AG04450 (cell line): ENCODE data around the gene GBX1. TPM values are rescaled to one million over a fixed set of nuclear protein-coding genes. Genes with fewer than 3 reads are reported as not detected.

Experiments used
- CTCF ChIA-PET: fragments of 300-600, 350-600 bp; formaldehyde crosslinking; extraction: SDS; loops from one replicate; lab custom pipeline; 2022; ENCODE audit warnings: antibody characterized with exemption, inconsistent platforms; lab: Charles Lee
- POLR2A ChIA-PET: fragments of 350-600 bp; formaldehyde crosslinking; extraction: SDS; loops from one replicate; lab custom pipeline; 2021; ENCODE audit warnings: antibody characterized with exemption, inconsistent platforms; lab: Yijun Ruan, JAX
- DNase-seq: peaks from one replicate; pipeline ENCODE4 v3.0.0-alpha.2; 2011; ENCODE audit warnings: low read depth, low spot score
- H3K27ac ChIP-seq: one replicate; pipeline ENCODE4 v1.5.1; 2012; ENCODE audit warnings: low read depth, low read length, control low read depth
- H3K27me3 ChIP-seq: one replicate; pipeline ENCODE4 v1.6.0; 2012; ENCODE audit warnings: low read length; ENCODE audit not compliant: control insufficient read depth, insufficient read depth
- H3K4me3 ChIP-seq: 2 replicates; pipeline ENCODE4 v1.5.1; 2011; ENCODE audit warnings: mild to moderate bottlenecking, low read depth, low read length, control low read depth
- H3K9me3 ChIP-seq: 2 replicates; pipeline ENCODE4 v1.5.1; 2012; ENCODE audit warnings: low read length; ENCODE audit not compliant: control insufficient read depth, insufficient read depth
- polyA plus RNA-seq: library from polyadenylated mRNA; depleted of rRNA; stranded (reverse); fragments of >200 nt; gene quantifications from 2 replicates; pipeline ENCODE4 v1.2.3, GENCODE V29; 2011
- TF ChIP-seq, protein P1 (sequence below): IDR thresholded peaks from 2 replicates; pipeline ENCODE4 v1.5.1; 2011; ENCODE audit warnings: low read depth, low read length, control low read depth, inconsistent platforms

The GBX1 gene
- polyA plus RNA-seq, 1 experiment = not detected

GRCh38 chr7:151114151-151115090, 53.1 kb downstream of the GBX1 start:
- DNase-seq = no peak
- ChIA-PET POLR2A (interaction anchor here (1.0 to 1.1 kb wide), 3 partner anchors 29 to 104 kb away, joined by 4 to 9 read pairs (median 5); partner anchors contain the start of gene ABCB8), CTCF (interaction anchor here (0.8 to 7.0 kb wide), 6 partner anchors 9 to 102 kb away, joined by 3 to 86 read pairs (median 12); partner anchors contain the start of gene AGAP3)
- peak overlapping the region; percentile 81 for H3K27ac ChIP-seq
- peak overlapping the region; percentile 41 for H3K4me3 ChIP-seq
- no peaks in the 10 kb centered on the region for H3K27me3 ChIP-seq
- TF ChIP-seq, protein P1, sequence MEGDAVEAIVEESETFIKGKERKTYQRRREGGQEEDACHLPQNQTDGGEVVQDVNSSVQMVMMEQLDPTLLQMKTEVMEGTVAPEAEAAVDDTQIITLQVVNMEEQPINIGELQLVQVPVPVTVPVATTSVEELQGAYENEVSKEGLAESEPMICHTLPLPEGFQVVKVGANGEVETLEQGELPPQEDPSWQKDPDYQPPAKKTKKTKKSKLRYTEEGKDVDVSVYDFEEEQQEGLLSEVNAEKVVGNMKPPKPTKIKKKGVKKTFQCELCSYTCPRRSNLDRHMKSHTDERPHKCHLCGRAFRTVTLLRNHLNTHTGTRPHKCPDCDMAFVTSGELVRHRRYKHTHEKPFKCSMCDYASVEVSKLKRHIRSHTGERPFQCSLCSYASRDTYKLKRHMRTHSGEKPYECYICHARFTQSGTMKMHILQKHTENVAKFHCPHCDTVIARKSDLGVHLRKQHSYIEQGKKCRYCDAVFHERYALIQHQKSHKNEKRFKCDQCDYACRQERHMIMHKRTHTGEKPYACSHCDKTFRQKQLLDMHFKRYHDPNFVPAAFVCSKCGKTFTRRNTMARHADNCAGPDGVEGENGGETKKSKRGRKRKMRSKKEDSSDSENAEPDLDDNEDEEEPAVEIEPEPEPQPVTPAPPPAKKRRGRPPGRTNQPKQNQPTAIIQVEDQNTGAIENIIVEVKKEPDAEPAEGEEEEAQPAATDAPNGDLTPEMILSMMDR = no peak
- H3K9me3 ChIP-seq = no peaks in the 10 kb centered on the region

DNA sequence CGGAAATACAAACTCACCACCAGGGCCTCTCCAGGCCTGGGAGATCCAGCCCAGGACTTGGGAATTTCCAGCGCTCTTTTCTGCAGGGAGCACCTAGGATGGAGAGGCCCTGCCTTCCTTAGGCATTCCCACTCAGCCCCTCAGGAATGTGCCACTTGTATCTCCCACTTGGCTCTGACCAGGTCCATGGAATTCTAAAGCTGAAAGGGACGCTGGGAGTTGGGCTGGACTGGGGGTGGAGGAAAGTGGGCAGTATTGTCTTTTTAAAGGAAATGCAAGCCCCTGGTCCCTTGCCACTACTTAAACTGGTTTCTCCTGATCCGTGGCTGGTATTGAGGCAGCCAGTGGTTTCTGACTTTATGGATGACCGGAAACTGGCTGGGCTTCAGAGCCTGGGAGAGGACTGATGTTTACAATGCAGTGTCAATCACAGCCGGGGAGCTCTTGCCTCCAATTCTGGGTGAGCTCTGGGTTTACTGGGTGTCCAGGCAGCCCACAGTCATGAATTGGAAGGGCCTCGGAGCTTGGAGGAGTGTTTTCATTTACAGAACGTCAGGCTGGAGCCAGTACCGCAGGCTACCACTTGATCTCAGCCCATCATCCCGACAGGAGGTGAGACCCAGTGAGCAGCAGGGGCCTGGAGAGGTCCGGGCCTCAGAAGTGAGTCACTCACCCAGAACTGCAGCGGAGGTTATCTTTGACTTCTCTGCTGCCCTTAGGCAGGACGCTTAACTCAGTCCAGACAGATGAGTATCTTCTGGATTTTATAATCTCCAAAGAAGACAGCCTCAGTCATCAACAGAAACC, 53.9 kb downstream of the GBX1 start:
- TF ChIP-seq, protein P1 = peak; percentile 26; the same call in 1 of the 2 replicates
- CTCF ChIA-PET = interaction anchor here (0.8 to 7.0 kb wide), 9 partner anchors 10 to 215 kb away, joined by 3 to 86 read pairs (median 6); partner anchors contain the start of gene AGAP3
- peak overlapping the region; percentile 81 for H3K27ac ChIP-seq
- peak; percentile 58 for DNase-seq
- no peaks in the 10 kb centered on the region for H3K27me3 ChIP-seq
- H3K4me3 ChIP-seq = peak overlapping the region; percentile 41
- no peaks in the 10 kb centered on the region for H3K9me3 ChIP-seq
- POLR2A ChIA-PET = interaction anchor here (1.0 to 1.1 kb wide), 3 partner anchors 28 to 103 kb away, joined by 4 to 9 read pairs (median 5); partner anchors contain the start of gene ABCB8

DNA sequence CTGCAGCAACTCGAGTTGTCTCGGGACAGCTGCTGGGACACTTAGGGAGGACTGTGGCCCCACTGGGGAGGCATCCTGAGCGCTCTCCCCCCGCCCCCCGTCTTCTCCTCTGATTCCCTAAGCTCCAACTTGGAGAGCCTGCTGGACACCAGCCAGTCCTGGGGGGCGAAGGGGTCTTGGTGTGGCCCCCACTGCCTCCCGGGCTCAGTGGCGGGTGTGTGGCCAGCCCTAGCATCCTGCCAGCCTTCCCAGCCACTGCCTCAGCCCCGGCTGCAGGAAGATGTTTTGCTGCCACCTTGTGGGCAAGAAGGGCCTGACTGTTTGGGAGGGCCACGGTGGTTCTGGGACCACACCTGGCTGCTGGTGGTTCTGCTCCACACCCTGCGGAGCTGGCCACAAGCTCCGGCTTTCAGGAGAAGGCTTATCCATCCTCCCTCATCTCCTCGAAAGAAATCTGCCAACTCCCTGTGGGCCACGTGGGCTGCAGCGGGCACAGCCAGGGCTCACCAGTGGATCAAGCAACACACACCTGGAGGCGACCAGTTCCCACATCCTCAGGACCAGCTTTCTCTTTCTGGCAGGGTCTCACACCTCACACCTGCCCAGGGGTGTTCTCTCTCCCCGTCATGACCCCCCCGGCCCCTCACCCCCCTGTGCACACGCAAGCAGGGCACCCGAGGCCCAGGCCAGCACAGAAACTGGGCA, 56.4 kb downstream of the GBX1 start:
- ChIA-PET POLR2A (interaction anchor here (0.6 kb wide), 2 partner anchors 33 to 101 kb away, joined by 3 to 4 read pairs; no protein-coding TSS in a partner anchor), CTCF (interaction anchor here (0.6 to 7.0 kb wide), 35 partner anchors 8 to 1251 kb away, joined by 3 to 86 read pairs (median 5); partner anchors contain the start of genes ABCB8, AGAP3, CDK5 and TMUB1)
- Histone ChIP-seq H3K4me3 (no peak overlapping the region), H3K9me3 (no peaks in the 10 kb centered on the region), H3K27ac (no peak overlapping the region), H3K27me3 (no peaks in the 10 kb centered on the region)
- TF ChIP-seq, protein P1 = peak; percentile 88
- no peak for DNase-seq

DNA sequence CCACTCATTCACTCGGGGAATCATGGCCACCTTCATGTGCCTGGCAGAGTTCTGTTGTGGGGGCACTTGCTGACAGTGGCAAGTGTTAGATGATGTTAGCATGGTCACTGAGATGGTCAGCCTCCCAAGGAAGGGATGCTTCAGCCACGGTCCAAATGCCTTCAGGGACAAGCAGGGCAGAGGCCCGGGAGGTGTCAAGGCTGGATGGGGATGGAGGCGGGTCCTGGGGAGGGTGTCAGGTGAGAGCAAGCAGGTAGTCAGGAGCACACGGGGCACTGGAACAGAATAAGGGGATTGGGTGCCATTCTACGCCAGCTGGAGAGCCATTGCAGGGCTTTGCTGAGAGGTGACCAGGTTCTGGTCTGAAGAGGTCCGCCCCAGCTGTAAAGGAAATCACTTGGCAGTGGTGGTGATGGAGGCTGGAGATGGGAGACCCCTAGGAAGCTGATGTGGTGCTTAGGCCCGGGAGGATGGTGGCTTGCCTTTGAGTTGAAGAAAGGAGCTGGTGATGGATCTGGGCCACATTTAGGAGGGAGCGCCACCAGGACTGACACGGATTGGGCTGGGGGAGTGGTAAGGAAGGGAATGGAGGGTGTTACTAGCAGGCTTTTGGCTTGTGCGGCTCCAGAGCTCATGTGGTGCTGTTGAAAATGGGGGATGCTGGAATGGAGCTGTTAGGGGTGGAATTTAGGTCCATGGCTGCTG, 57.1 kb downstream of the GBX1 start:
- no peak for DNase-seq
- Histone ChIP-seq H3K27ac (no peak overlapping the region), H3K4me3 (no peak overlapping the region), H3K27me3 (no peaks in the 10 kb centered on the region), H3K9me3 (no peaks in the 10 kb centered on the region)
- POLR2A ChIA-PET = interaction anchor here (0.6 to 1.5 kb wide), 3 partner anchors 29 to 100 kb away, joined by 3 to 7 read pairs (median 4); partner anchors contain the start of gene FASTK
- TF ChIP-seq, protein P1 = no peak
- CTCF ChIA-PET = interaction anchor here (0.6 to 7.0 kb wide), 31 partner anchors 8 to 234 kb away, joined by 3 to 86 read pairs (median 5); partner anchors contain the start of genes ABCB8, AGAP3, CDK5 and TMUB1
